Thymus (tissue), 11 donors: ENCODE data around the gene PARP3. TPM values are rescaled to one million over a fixed set of nuclear protein-coding genes. Genes with fewer than 3 reads are reported as not detected.
"Not testable (repeated sequence)": the region's sequence is repeated elsewhere in the genome, so short reads cannot be mapped to it uniquely, and the experiment has no call there.

ENCODE experiments used
- DNase-seq, 9 donors: peaks; one replicate each; pipeline ENCODE4 v3.0.0-alpha.2; 2013; ENCODE audit warnings: low spot score in 9 of 9, low read depth in 6 of 9, missing footprints in 1 of 9
- H3K27ac ChIP-seq, 2 donors: one replicate each; pipeline ENCODE4 v1.5.1; 2013; ENCODE audit warnings: control low read depth in 1 of 2, low read depth in 1 of 2, low read length in 1 of 2, mild to moderate bottlenecking in 1 of 2, moderate library complexity in 1 of 2
- H3K27me3 ChIP-seq, 2 donors: one replicate each; pipeline ENCODE4 v1.5.1; 2013; ENCODE audit warnings: low read length in 1 of 2; ENCODE audit not compliant: control insufficient read depth in 2 of 2, insufficient read depth in 1 of 2
- H3K36me3 ChIP-seq, 2 donors: one replicate each; pipeline ENCODE4 v1.5.1; 2013; ENCODE audit warnings: low read length in 1 of 2, mild to moderate bottlenecking in 1 of 2, moderate library complexity in 1 of 2; ENCODE audit not compliant: control insufficient read depth in 2 of 2, insufficient read depth in 2 of 2
- H3K4me1 ChIP-seq, 2 donors: one replicate each; pipeline ENCODE4 v1.5.1; 2013; ENCODE audit warnings: low read length in 2 of 2; ENCODE audit not compliant: control insufficient read depth in 2 of 2, insufficient read depth in 2 of 2
- H3K4me3 ChIP-seq, 2 donors: one replicate each; pipeline ENCODE4 v1.5.1; 2013; ENCODE audit warnings: low read length in 2 of 2, control low read depth in 1 of 2, mild to moderate bottlenecking in 1 of 2
- H3K9me3 ChIP-seq, 2 donors: one replicate each; pipeline ENCODE4 v1.5.1; 2013; ENCODE audit warnings: low read length in 1 of 2, mild to moderate bottlenecking in 1 of 2; ENCODE audit not compliant: control insufficient read depth in 2 of 2, insufficient read depth in 1 of 2
- WGBS: extraction: QIAGEN DNeasy Blood & Tissue Kit; methylation state at CpG from one replicate; pipeline ENCODE4 v1.1.7; 2013; 5-methylcytosine and 5-hydroxymethylcytosine counted together
- polyA plus RNA-seq: library from polyadenylated mRNA; stranded (reverse); fragments of 200-250 nt; gene quantifications from one replicate; pipeline ENCODE4 v1.2.3, GENCODE V29; 2013
- total RNA-seq: library from RNA; stranded (reverse); fragments of 120-200 nt; gene quantifications from one replicate; pipeline ENCODE4 v1.2.4, GENCODE V29; 2013
- donor health status: healthy.

PARP3 gene
- total and polyA plus RNA-seq, 2 donors = 8.0 to 11.2 TPM

DNA sequence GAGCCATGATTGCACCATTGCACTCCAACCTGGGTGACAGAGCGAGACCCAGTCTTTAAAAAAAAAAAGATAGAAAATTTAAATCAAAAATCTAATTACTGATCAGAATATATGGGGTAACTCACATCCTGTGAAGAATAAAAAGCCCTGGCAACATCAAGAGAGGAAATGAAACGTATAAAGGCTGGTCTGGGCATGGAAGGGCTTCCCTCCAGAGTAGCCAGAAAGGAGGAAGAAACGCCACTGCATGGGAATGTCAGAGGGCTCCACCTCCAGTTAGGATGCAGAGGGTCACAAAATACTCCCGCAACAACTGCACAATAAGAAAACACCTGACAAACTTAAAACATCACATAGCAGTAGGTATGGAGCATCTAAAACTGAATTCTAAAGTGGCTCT lies 34.1 kb upstream of the PARP3 start:
- WGBS = 88% methylated on average over 4 of the region's 4 CpGs

DNA sequence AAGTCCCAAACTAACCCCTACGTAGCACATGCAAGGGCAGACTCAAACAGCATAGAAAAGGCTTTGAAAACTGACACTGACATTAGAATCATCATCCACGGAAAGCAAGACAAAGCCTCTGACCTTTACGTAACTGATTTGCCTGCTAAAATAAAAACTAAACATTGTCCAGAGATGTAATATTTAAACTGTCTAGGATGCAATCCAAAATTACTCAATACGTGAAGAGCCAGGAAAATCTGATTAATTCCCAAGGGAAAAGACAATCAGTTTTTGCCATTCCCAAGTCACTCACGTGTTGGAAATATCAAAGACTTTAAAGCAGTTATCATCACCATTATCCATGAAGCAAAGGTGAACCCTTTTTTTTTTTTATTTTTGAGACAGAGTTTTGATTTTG lies 25.7 kb upstream of the PARP3 start:
- WGBS = 71% methylated on average over 5 of the region's 5 CpGs
- Histone ChIP-seq H3K27ac (no peak overlapping the region), H3K4me1 (no peaks in the 10 kb centered on the region), H3K27me3 (no peaks in the 10 kb centered on the region), H3K4me3 (no peak overlapping the region), H3K9me3 (no peaks in the 10 kb centered on the region), H3K36me3 (no peaks in the 10 kb centered on the region)
- no peak for DNase-seq

More for the DNA sequence above, 34.1 kb upstream of the PARP3 start:
- Histone ChIP-seq H3K36me3 (no peaks in the 10 kb centered on the region), H3K4me1 (no peaks in the 10 kb centered on the region), H3K27me3 (no peaks in the 10 kb centered on the region), H3K9me3 (peaks cover 0 to 1% of the 10 kb centered on the region in 2 donors), H3K27ac (no peak overlapping the region), H3K4me3 (no peak overlapping the region)
- no peak for DNase-seq

- no peaks in the 10 kb centered on the region for H3K4me1 ChIP-seq
- H3K4me3 ChIP-seq = no peak overlapping the region
- no peaks in the 10 kb centered on the region for H3K27me3 ChIP-seq
- 90% methylated on average over 11 of the region's 11 CpGs for WGBS
- H3K27ac ChIP-seq = no peak overlapping the region
- DNase-seq = no peak
- no peaks in the 10 kb centered on the region for H3K36me3 ChIP-seq
- H3K9me3 ChIP-seq = no peaks in the 10 kb centered on the region
Measured at GRCh38 chr3:51921081-51921578, 21.0 kb upstream of the PARP3 start.

- Histone ChIP-seq H3K27ac (no peak overlapping the region), H3K4me3 (no peak overlapping the region), H3K36me3 (no peaks in the 10 kb centered on the region), H3K4me1 (no peaks in the 10 kb centered on the region), H3K9me3 (no peaks in the 10 kb centered on the region), H3K27me3 (no peaks in the 10 kb centered on the region)
- WGBS = 93% methylated on average over 5 of the region's 5 CpGs
- no peak for DNase-seq
Measured at GRCh38 chr3:51927061-51927977, 14.8 kb upstream of the PARP3 start.

- 100% methylated on average over 7 of the region's 7 CpGs for whole genome bisulfite sequencing
- Histone ChIP-seq H3K4me3 (no peak overlapping the region), H3K4me1 (no peaks in the 10 kb centered on the region), H3K9me3 (no peaks in the 10 kb centered on the region), H3K36me3 (peaks cover 4 to 9% of the 10 kb centered on the region in 2 donors), H3K27ac (no peak overlapping the region), H3K27me3 (no peaks in the 10 kb centered on the region)
- no peak for DNase-seq
Measured at GRCh38 chr3:51928438-51928837, 13.7 kb upstream of the PARP3 start.

GRCh38 chr3:51928981-51929380 lies 13.2 kb upstream of the PARP3 start:
- DNase-seq, H3K27ac ChIP-seq, H3K4me1 ChIP-seq, H3K27me3 ChIP-seq, H3K4me3 ChIP-seq, H3K9me3 ChIP-seq: not testable (repeated sequence)
- H3K36me3 ChIP-seq = peaks cover 9 to 14% of the 10 kb centered on the region in 2 donors
- 96% methylated on average over 3 of the region's 3 CpGs for WGBS

- no peaks in the 10 kb centered on the region for H3K27me3 ChIP-seq
- peaks cover 13 to 16% of the 10 kb centered on the region in 2 donors for H3K36me3 ChIP-seq
- H3K4me3 ChIP-seq = no peak overlapping the region
- H3K27ac ChIP-seq = no peak overlapping the region
- H3K9me3 ChIP-seq = no peaks in the 10 kb centered on the region
- DNase-seq = no peak
- H3K4me1 ChIP-seq = no peaks in the 10 kb centered on the region
- WGBS = 85% methylated on average over 5 of the region's 5 CpGs
Measured at GRCh38 chr3:51929420-51930003, 12.7 kb upstream of the PARP3 start.

DNA sequence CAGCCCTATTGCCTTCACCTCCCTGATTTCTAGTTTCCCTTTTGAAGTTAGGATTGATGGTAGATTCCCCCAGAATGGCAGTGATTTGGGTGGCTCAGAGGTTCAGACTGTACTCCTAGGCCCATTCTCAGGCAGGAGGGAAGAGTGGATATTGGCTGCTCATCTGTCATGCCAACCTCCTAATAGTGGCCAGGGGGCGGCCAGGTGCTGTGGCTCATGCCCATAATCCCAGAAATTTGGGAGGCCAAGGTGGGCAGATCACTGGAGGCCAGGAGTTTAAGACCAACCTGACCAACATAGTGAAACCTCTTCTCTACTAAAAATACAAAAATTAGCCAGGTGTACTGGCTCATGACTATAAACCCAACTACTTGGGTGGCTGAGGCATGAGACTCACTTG lies 11.7 kb upstream of the PARP3 start:
- Histone ChIP-seq H3K4me3 (no peak overlapping the region), H3K36me3 (peaks cover 21 to 22% of the 10 kb centered on the region in 2 donors), H3K9me3 (no peaks in the 10 kb centered on the region), H3K4me1 (no peaks in the 10 kb centered on the region), H3K27ac (no peak overlapping the region), H3K27me3 (no peaks in the 10 kb centered on the region)
- DNase-seq = no peak
- 97% methylated on average over 1 of the region's 1 CpG for WGBS

GRCh38 chr3:51931756-51932155 lies 10.4 kb upstream of the PARP3 start:
- Histone ChIP-seq H3K9me3 (no peaks in the 10 kb centered on the region), H3K27ac (no peak overlapping the region), H3K27me3 (no peaks in the 10 kb centered on the region), H3K36me3 (peaks cover 30 to 33% of the 10 kb centered on the region in 2 donors), H3K4me3 (no peak overlapping the region), H3K4me1 (no peaks in the 10 kb centered on the region)
- 97% methylated on average over 6 of the region's 6 CpGs for WGBS
- DNase-seq = no peak
